ENCODE data around the gene VASP.

Gene VASP

GRCh38 chr19:45517641-45518468, 10.6 kb downstream of the VASP start:
- DNase-seq, result no peak

DNA sequence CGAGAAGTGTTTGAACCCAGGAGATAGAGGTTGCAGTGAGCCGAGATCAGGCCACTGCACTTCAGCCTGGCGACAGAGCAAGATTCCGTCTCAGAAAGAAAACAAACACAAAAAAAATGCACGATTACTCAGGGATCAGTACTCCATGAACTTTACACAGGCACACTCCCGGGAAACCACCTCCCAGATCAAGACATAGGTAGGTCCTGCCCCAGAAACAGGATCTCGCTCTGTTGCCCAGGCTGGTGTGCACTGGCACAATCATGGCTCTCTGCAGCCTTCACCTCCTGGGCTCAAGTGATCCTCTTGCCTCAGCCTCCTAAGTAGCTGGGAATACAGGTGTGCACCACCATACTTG, 11.2 kb downstream of the VASP start:
- DNase-seq, result no peak

GRCh38 chr19:45522010-45522941, 15.0 kb downstream of the VASP start:
- DNase-seq, result no peak

DNA sequence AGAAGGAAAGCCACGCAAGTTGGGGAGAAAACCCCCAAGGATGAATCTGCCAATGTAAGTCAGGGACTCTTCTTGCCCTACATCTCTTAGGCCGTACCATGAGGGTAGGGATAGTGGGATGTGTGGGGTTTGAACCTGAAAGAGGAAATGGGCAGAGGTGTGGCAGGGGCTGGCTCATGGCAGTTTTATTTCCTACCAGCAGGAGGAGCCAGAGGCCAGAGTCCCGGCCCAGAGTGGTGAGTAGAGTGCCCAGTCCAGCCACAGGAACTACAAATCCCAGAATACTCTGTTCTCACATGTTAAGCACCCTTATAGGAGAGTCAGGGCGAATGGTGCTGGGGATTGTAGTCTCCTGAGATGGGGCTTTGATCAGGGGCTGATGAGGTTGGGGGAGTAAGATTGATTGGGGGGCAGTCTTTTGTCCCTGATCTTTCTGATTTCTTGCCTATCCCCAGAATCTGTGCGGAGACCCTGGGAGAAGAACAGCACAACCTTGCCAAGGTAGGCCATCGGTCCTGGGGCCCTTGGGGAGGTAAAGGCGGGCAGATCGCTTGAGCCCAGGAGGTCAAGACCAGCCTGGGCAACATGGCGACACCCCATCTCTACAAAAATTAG, 16.5 kb downstream of the VASP start:
- peak; percentile 90 to 91 for DNase-seq

DNA sequence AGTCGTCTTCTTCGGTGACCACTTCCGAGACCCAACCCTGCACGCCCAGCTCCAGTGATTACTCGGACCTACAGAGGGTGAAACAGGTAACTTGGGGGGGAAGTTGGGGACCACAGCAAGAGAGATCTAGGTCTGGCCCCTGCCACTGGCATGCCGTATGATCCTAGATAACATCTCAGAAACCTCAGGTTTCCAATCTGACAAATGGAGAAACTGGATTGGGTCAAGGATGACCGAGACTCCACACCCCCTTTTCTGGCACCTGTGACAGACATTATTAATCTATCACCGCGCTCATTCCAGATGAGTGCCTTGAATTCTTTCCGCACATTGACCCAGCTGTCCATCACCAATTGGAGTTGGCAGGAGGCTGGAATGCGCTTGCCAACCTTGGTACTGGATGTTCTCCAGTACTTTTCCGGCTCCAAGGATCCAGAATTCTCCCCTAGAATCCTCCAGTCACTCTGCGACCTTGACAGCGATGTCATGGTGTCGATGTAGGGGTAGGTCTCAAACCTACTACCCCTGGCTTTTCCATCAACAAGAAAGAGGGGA, 17.4 kb downstream of the VASP start:
- peak in 1 of 2 experiments; percentile 53 for DNase-seq

GRCh38 chr19:45526143-45526542, 18.9 kb downstream of the VASP start:
- DNase-seq, result peak; percentile 31 to 64

DNA sequence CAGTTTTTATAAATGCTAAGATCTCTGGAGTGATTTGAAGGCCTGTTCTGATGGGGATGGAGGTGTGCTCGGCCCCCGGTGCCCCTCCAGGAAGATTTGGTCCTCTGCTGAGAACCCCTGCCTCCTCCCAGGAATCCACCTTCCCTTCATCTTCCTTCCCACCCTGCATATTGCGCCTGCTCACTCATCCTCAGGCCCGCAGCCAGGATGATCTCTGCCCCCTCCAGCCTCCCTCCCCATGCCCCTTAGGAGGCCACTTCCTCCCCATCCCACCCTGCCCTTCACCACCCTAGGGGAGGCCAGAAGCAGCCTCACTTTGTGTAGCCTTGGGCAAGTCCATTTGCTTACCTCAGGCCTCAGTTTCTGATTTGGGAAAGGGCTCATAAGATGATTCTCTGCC, 19.7 kb downstream of the VASP start:
- no peak for DNase-seq

DNA sequence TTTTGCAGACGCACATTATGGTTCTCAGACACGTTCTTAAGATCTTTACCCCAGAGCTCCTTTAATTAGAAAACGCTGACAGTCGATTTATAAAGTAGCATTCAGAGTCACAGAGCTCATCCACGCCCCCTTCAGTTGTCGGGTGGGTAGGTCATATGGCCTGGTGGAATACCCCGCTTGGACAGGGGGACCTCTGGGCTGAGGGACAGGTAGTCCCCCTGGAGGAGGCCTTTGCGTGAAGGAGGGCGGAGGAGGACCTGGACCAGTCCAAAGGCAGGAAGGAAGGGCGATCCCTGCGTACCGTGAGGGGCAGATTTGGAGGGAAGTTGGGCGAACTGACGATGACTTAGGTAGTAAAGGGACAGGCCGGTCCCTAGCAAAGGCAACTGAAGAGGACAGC, 20.5 kb downstream of the VASP start:
- DNase-seq, result no peak

DNA sequence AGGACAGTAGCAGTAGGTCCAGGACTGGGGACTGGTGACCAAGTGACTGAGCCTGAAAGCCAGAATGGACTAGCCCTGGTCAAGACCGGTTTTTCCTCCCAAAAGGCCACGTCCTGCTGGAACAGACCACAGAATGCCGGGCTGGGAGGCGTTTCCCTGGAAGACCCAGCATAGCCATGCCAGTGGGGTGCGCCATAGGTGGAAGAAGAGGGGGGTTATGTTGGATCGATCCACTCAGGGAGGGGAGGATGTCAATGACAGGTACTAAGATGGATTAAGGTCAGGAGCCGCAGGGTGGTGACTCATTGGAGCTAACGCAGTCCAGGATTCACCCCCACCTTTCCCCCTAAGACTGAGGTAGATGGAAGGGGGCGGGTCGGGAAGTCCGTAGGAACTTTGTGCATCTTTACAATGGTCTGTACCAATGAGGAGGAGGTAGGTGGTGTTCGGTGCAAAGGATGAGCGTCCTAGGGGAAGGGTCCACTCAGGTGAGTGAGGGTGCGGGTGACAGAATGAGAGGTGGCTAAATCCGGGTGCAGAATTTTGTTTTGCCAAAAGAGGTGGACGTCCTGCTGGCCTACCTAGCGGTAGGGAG, 21.0 kb downstream of the VASP start:
- no peak for DNase-seq

DNA sequence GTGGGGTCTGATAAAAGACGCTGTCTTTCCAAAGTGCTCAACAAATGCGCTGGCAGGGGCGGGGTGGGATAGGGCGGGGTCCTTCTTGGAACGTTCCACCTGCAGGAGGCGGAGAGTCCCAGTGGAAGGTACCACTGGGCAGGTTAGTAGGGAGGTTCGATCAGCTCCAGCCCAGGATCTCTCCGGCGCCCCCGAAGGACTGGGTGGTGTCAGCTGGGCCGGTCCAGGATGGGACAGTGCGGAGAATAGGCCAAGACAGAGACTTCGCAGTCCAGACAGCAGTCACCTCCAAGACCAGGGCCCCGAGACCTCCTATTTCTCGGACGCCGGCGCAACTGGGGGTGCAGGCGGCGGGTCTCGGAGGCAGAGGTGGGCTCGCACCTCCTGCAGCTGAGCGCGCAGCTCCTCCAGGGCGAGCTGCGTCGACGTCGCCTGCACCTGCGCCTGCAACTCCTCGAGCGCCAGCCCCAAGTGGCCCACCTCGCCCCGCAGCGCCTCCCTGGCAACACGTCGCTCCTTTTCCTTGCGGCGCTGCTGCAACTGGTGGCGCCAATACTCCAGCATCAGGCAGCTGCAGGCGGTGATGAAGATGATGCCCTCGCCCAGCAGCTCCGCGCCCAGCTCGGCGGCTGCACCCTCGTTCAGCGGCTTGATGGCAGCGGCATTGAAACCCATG, 21.6 kb downstream of the VASP start:
- DNase-seq, result no peak

DNA sequence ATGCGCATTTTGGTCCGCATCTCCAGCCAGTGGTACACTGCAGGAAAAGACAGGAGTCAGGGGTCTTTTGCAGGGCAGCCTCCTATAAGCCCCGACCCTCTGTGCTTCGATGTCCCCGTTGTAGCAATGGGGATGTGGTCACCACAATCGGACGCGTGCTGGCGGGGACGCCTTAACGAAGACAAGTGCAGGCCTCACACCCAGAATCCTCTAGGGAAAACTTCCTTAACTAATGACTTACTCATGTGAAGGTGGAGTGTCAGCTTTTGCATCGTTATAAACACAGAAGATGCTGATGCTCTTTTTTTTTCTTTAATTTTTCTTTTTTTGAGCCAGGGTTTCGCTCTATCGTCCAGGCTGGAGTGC, 22.1 kb downstream of the VASP start:
- no peak for DNase-seq

DNA sequence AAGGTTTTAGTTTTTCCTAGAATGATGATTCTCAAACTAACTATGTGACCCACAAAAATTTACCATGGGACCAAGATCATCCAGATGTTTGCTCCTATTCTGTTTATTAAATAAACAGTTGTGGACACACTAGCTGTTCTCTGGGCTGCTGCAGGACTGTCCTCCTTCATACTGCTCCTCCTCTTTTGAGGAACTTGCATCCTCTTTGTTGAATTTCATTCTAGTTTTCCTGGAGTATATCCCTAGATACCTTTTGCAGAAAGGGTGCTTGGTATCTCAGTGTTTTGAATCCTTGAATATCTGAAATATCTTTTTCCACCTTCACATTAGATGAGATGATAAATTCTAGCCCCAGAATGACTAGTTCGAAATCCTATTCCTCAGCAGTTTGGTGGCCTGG, 24.1 kb downstream of the VASP start:
- DNase-seq, result no peak

- DNase-seq, result no peak
Measured at GRCh38 chr19:45539459-45539858, 32.2 kb downstream of the VASP start.

DNA sequence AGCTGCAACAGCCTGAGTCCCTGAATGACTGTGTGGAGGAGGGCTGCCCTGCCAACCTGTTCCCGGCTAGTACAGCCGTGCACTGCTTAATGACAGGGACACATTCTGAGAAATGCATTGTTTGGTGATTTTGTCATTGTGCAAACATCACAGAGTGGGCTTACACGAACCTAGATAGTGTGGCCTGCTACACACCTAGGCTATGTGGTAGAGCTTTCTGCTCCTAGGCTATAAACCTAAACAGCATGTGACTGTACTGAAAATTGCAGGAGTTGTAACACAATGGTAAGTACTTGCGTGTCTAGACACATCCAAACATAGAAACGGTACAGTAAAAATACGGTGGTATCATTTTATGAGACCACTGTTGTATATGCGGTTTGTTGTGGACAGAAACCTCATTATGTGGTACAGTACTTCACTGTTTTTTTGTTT, 35.0 kb downstream of the VASP start:
- DNase-seq, result no peak

DNA sequence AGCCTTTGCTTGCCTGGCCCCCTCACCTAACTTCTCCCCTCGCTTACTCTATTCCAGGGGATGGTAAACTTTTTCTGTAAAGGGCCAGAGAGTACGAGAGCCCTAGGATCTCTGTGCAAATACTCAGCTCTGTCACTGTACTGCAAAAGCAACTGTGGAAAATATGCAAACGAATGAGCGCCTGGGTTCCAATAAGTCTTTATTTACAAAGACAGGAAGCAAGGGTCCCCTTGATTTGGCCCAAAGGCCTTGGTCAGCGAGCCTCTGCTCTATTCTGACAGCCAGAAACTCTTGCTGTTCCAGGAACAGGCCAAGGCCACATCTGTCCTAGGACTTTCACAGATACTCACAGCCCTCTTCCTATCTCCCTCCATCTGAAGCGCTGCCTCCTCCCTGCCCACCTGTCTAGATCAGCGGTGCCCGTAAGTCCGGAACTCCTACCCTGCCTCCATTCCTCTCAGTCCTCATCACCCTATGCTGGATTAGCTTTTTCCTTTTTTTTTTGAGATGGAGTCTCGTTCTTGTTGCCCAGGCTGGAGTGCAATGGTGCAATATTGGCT, 40.0 kb downstream of the VASP start:
- DNase-seq, result no peak

GRCh38 chr19:45547965-45548609, 40.8 kb downstream of the VASP start:
- DNase-seq, result no peak

DNA sequence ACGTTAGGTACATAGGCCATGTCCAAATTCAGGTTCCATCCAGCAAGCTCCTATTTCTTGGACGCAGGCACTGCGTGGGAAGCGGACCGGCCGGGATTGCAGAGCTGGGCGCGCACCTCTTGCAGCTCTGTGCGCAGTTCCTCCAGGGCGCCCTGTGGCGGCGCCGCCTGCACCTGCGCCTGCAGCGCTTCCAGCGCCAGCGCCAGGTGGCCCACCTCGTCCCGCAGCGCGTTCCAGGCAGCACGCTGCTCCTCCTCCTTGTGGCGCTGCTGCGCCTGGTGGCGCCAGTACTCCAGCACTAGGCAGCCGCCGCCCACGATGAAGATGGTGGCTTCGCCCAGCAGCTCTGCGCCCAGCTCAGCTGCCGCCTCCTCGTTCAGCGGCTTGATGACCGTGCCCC, 46.2 kb downstream of the VASP start:
- no peak for DNase-seq

- DNase-seq, result no peak
Measured at GRCh38 chr19:45554481-45554880, 47.2 kb downstream of the VASP start.

DNA sequence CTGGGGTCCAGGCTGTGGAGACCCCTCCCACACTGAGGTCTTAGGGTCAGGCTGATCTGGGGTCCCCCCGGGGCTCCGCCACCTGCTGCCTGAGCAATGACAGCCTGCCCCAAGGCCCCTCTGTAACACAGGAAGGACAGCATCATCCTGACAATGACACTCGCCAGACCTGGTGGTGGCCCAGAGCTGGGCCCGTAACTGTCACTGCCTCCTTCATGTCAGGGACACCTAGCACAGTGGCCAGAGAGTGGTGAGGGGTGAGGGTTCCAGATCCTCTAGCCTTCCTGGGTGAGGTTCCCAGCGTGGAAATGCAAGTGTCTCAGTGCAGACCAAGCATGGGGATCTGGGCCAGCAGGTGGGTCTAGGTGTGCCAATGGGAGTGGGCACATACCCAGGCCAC, 49.6 kb downstream of the VASP start:
- DNase-seq, result no peak

DNA sequence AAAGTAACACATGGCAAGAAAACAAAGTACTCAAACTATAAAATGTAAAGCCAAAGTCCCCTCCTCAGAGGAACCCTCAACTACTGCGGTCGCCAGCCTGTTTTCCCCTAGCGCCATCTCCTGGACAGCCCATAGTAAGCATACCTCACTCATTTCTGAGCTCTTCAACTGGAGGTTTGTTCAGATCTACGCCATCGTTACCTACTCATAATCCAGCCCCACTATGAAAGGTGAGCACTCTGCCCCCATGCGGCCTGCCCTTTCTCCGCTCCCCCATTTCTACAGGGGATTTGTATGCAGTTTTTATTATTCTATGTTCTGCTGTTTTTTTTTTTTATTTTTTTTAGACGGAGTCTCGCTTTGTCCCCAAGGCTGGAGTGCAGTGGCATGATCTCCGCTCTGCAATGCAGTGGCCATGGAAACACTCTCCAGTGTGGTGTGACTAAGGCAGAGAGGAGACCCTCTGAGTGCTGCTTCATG, 51.2 kb downstream of the VASP start:
- DNase-seq, result peak in 1 of 2 experiments; percentile 41

- DNase-seq, result no peak
Measured at GRCh38 chr19:45560038-45560437, 52.8 kb downstream of the VASP start.

All from NCI-H446 (cell line).